Endothelial cell (in vitro differentiated cells): Measurements from ENCODE around the gene DYNC1I1. TPM values are rescaled to one million over a fixed set of nuclear protein-coding genes. Genes with fewer than 3 reads are reported as not detected.

Experiments used
- DNase-seq: peaks from one replicate; pipeline ENCODE4 v3.0.0; 2021; ENCODE audit warnings: low spot score
- H3K27ac Mint-ChIP-seq: one replicate; pipeline ENCODE4 v1.8.0; 2021; ENCODE audit warnings: mixed read lengths, inconsistent platforms; ENCODE audit not compliant: unreplicated experiment
- H3K27me3 Mint-ChIP-seq: one replicate; pipeline ENCODE4 v1.8.0; 2021; ENCODE audit warnings: mild to moderate bottlenecking, moderate library complexity, mixed read lengths, inconsistent platforms; ENCODE audit not compliant: unreplicated experiment
- H3K36me3 Mint-ChIP-seq: one replicate; pipeline ENCODE4 v1.8.0; 2021; ENCODE audit warnings: mild to moderate bottlenecking, low read depth, mixed read lengths, inconsistent platforms; ENCODE audit not compliant: unreplicated experiment
- H3K4me1 Mint-ChIP-seq: one replicate; pipeline ENCODE4 v1.8.0; 2021; ENCODE audit warnings: mild to moderate bottlenecking, mixed read lengths, inconsistent platforms; ENCODE audit not compliant: unreplicated experiment
- H3K4me3 Mint-ChIP-seq: one replicate; pipeline ENCODE4 v1.8.0; 2021; ENCODE audit warnings: mild to moderate bottlenecking, mixed read lengths, inconsistent platforms; ENCODE audit not compliant: unreplicated experiment
- H3K9me3 Mint-ChIP-seq: one replicate; pipeline ENCODE4 v1.8.0; 2021; ENCODE audit warnings: mixed read lengths, inconsistent platforms; ENCODE audit not compliant: unreplicated experiment
- CTCF ChIP-seq: fragments of 200-600 bp; sonication (generic); IDR thresholded peaks from one replicate; pipeline ENCODE4 v1.5.0; 2021; ENCODE audit warnings: antibody characterized with exemption; ENCODE audit not compliant: unreplicated experiment
- total RNA-seq: library from RNA; stranded (reverse); fragmentation: NEBNext Ultra II Directional; extraction: Animal tissue kit (Norgen Biotek cat#: 25700); gene quantifications from one replicate; pipeline ENCODE4 v1.2.1, GENCODE V29; 2021; ENCODE audit not compliant: unreplicated experiment

DYNC1I1 gene
- total RNA-seq, 1 donor from 2014 or later: 3.1 TPM

DNA sequence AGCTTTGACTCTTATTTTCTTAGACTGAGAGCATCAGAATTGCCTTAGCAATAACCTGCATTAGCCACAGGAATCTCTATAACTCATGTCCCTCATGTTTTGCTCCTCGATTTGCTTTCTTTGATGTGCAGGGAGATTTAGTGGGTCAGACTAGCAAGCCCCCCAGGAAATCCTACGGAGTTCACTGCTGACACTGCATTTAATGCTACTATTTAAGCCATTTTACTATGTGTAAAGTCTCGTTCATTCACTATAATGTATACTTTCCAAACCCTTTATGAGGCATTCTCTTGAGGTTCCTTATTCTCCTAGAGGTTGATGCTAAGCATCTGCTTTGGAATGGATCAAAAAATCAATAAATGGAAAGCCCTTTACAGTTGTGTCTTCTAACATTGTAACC, 28.4 kb downstream of the DYNC1I1 start:
- Mint-ChIP-seq H3K9me3 (no peaks in the 10 kb centered on the region), H3K4me3 (no peak overlapping the region), H3K27me3 (no peaks in the 10 kb centered on the region), H3K4me1 (peaks cover 5% of the 10 kb centered on the region), H3K27ac (no peak overlapping the region), H3K36me3 (no peaks in the 10 kb centered on the region)
- no peak for DNase-seq
- TF ChIP-seq CTCF: no peak

- Mint-ChIP-seq H3K27me3 (no peaks in the 10 kb centered on the region), H3K4me1 (peaks cover 5% of the 10 kb centered on the region), H3K4me3 (no peak overlapping the region), H3K9me3 (no peaks in the 10 kb centered on the region), H3K27ac (no peak overlapping the region), H3K36me3 (no peaks in the 10 kb centered on the region)
- no peak for TF ChIP-seq CTCF
- no peak for DNase-seq
These were observed 29.9 kb downstream of the DYNC1I1 start for GRCh38 chr7:95802270-95802669.

GRCh38 chr7:95804052-95804451, 31.7 kb downstream of the DYNC1I1 start:
- Mint-ChIP-seq H3K27me3 (no peaks in the 10 kb centered on the region), H3K4me3 (no peak overlapping the region)

DNA sequence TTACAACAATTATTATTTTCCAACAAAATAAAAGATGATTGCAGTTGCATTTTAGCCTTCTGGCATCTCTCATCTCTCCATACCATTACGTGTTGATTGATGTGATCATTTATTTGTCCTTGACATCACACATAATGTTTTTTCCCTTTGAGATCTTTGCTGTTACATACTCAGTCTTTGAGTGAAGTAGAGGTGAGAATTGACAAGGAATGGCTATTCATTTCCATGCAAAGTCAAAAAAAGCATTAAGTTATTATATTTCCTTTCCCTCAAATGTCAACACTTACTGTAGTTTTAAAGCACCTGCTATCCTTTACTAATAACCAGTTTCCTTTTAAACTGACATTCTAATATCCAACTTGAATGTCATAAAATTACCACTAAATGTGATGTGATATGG, 33.6 kb downstream of the DYNC1I1 start:
- TF ChIP-seq CTCF: no peak
- no peak for DNase-seq
- Mint-ChIP-seq H3K4me3 (no peak overlapping the region), H3K4me1 (no peaks in the 10 kb centered on the region), H3K36me3 (no peaks in the 10 kb centered on the region), H3K9me3 (no peaks in the 10 kb centered on the region), H3K27me3 (no peaks in the 10 kb centered on the region), H3K27ac (no peak overlapping the region)

More at GRCh38 chr7:95804052-95804451, 31.7 kb downstream of the DYNC1I1 start:
- no peak for TF ChIP-seq CTCF
- no peak for DNase-seq
- Mint-ChIP-seq H3K4me1 (no peaks in the 10 kb centered on the region), H3K36me3 (no peaks in the 10 kb centered on the region), H3K9me3 (no peaks in the 10 kb centered on the region), H3K27ac (no peak overlapping the region)

DNA sequence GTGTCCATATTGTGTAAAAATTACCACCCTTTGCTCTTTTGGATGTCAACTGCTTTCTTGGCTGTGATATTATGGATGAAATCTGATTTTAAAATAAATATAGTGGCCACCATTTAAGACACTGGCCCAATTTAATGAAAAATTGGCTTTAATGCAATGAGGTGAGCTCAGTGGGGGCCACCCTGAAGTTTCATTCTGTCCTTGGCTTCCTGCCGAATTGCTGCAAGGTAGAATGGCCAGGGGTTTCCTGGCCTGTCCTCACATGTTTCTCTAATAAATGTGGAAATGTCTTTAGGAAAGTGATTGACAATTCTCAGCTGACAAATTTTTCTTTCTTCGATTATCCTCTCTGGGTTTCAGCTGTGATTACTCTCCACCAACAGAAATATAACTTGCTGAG, 36.0 kb downstream of the DYNC1I1 start:
- Mint-ChIP-seq H3K9me3 (no peaks in the 10 kb centered on the region), H3K4me1 (no peaks in the 10 kb centered on the region), H3K27me3 (no peaks in the 10 kb centered on the region), H3K27ac (no peak overlapping the region), H3K4me3 (no peak overlapping the region), H3K36me3 (no peaks in the 10 kb centered on the region)
- DNase-seq: no peak
- no peak for TF ChIP-seq CTCF
